Measurements from ENCODE around the gene EGFL7. TPM values are rescaled to one million over a fixed set of nuclear protein-coding genes. Genes with fewer than 3 reads are reported as not detected.

The EGFL7 gene
- total RNA-seq, 1 experiment from 2014 or later, result 38.0 TPM

DNA sequence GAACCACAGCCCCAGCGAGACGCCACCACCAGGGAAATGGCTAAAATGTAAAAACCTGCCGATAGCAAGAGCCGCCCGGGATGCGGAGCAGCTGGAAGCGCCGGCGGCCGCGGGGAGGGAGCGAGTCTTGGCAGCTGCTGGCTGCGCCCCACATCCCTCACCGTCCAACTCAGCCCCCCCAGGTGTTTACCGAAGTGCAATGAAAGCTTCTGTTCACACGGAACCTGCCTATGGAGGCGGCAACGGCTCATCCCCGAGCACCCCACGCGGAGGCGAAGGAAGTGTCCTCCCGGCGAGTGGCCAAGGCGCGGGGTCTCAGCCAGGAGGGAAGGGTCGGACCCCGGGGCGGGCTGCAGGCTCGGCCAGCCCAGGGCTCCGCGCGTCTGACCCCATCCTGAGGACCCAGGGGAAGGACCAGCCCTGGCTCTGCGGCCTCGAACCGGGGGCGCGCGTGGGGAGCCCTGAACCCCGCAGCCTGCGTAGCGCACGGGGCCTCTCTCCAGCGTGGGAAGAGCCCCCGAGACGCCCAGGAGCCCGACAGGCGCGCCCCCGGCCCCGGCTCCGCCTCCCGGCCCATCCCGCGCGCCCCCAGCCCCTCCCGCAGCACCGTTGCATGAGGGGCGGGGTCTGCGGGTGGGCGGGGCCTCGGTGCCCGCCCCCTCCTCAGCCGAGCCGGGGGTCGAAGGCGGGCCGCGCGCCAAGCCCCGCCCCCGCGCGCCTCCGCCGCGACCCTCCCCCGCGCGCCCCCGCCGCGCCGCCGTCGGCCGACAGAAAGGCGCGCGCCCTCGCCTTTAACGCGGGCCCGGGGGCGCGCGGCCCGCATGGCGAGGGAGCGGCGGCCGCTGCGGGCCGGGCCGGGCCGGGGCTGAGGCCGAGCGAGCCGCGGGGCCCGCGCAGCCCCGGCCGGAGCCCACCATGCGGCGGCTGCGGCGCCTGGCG lies 49.3 kb downstream of the EGFL7 start, which contains the start of gene DIPK1B:
Gene DIPK1B, plus strand, starts transcription at position 822 of the 939 bp plus-strand sequence. Its CDS starts 94 bp downstream, at position 916.
- Histone ChIP-seq H3K14ac (ENCODE audit: insufficient read depth, low read length) (0 out of 2 replicates have a peak within 1 kb of the TSS, but pooled peaks have one; percentile 74), H2BK5ac (ENCODE audit: insufficient read length, low read length) (no peak within 1 kb of the TSS), H3K79me2 (ENCODE audit: insufficient read depth, low read length) (peaks cover 4% of the 10 kb centered on the region; the same call in 1 of the 2 replicates), H2AFZ (ENCODE audit: low read length) (no peak within 1 kb of the TSS), H2AK5ac (ENCODE audit: insufficient read length, low read length) (no peak within 1 kb of the TSS), H4K5ac (ENCODE audit: insufficient read length, low read depth, low read length) (no peak within 1 kb of the TSS), H2BK15ac (ENCODE audit: low read depth, low read length) (no peak within 1 kb of the TSS), H3K79me1 (ENCODE audit: insufficient read depth, low read depth, low read length, poor library complexity, severe bottlenecking) (peaks cover 8% of the 10 kb centered on the region), H3T11ph (ENCODE audit: low read length) (no peak within 1 kb of the TSS), H3K9ac (ENCODE audit: extremely low read depth, insufficient read length, low read length) (no peak within 1 kb of the TSS), H4K20me1 (ENCODE audit: control insufficient read depth, insufficient read depth, insufficient read length) (no peaks in the 10 kb centered on the region), H3K23me2 (ENCODE audit: insufficient read length, low read depth, low read length, poor library complexity, severe bottlenecking) (peaks cover 12% of the 10 kb centered on the region), H3K27me3 (ENCODE audit: insufficient read depth, low read length) (no peaks in the 10 kb centered on the region), H2BK20ac (ENCODE audit: low read depth, low read length, poor library complexity, severe bottlenecking) (no peak within 1 kb of the TSS), H4K8ac (replicated peaks; ENCODE audit: insufficient read length, low read depth, low read length) (no peak within 1 kb of the TSS), H3K27ac (ENCODE audit: insufficient read length, low read depth, low read length) (no peak within 1 kb of the TSS), H4K91ac (ENCODE audit: insufficient read length, low read depth, low read length) (no peak within 1 kb of the TSS), H3K18ac (ENCODE audit: insufficient read length, low read depth, low read length) (no peak within 1 kb of the TSS), H3K56ac (ENCODE audit: insufficient read length, low read depth, low read length) (no peak within 1 kb of the TSS), H3K9me3 (ENCODE audit: control insufficient read depth, low read depth, low read length) (no peaks in the 10 kb centered on the region), H3K4me2 (ENCODE audit: insufficient read depth, insufficient read length, low read length) (peak within 1 kb of the TSS; percentile 70), H2BK120ac (ENCODE audit: low read depth, low read length, poor library complexity, severe bottlenecking) (no peak within 1 kb of the TSS), H3K4ac (ENCODE audit: low read depth, low read length) (no peak within 1 kb of the TSS), H3K23ac (ENCODE audit: insufficient read length, low read depth, low read length) (no peak within 1 kb of the TSS), H2BK12ac (ENCODE audit: insufficient read length, low read depth, low read length) (no peak within 1 kb of the TSS), H3K4me1 (ENCODE audit: insufficient read depth, low read length) (no peaks in the 10 kb centered on the region; the same call in 1 of the 2 replicates)
- peak; percentile 75 for DNase-seq
- H3K4me3 Mint-ChIP-seq, result peak within 1 kb of the TSS; percentile 70 to 85
- peaks cover 40% of the 10 kb centered on the region for H3K27me3 Mint-ChIP-seq (ENCODE audit: low read depth)
- no peaks in the 10 kb centered on the region for H3K9me3 Mint-ChIP-seq
- H3K4me1 Mint-ChIP-seq, result peaks cover 3 to 10% of the 10 kb centered on the region in 2 experiments
- no CpG with 5 or more reads among the region's 119 CpGs for WGBS (ENCODE audit: extremely low coverage, insufficient read length, low lambda C conversion rate)
- H3K27ac Mint-ChIP-seq, result peak within 1 kb of the TSS in 1 of 3 experiments; percentile 44; a peak in 1 of 7 replicates
- TF ChIP-seq, protein P1, sequence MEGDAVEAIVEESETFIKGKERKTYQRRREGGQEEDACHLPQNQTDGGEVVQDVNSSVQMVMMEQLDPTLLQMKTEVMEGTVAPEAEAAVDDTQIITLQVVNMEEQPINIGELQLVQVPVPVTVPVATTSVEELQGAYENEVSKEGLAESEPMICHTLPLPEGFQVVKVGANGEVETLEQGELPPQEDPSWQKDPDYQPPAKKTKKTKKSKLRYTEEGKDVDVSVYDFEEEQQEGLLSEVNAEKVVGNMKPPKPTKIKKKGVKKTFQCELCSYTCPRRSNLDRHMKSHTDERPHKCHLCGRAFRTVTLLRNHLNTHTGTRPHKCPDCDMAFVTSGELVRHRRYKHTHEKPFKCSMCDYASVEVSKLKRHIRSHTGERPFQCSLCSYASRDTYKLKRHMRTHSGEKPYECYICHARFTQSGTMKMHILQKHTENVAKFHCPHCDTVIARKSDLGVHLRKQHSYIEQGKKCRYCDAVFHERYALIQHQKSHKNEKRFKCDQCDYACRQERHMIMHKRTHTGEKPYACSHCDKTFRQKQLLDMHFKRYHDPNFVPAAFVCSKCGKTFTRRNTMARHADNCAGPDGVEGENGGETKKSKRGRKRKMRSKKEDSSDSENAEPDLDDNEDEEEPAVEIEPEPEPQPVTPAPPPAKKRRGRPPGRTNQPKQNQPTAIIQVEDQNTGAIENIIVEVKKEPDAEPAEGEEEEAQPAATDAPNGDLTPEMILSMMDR (conservative IDR thresholded peaks at IDR 0.05), result no peak
- H3K36me3 Mint-ChIP-seq (ENCODE audit: insufficient read depth in 1 of 3, low read depth in 3 of 3), result peaks cover 0 to 5% (median 4%) of the 10 kb centered on the region in 3 experiments; a peak in 3 of 7 replicates

Measured in H9 (cell line).